GM12872 (cell line): ENCODE measurements around the gene PRDM11.

Experiments
- TF ChIP-seq, protein P1 (sequence below): IDR thresholded peaks from 3 replicates; pipeline ENCODE4 v1.5.1; 2011; ENCODE audit warnings: low read depth, mild to moderate bottlenecking, low read length, moderate library complexity; ENCODE audit not compliant: insufficient read depth

PRDM11 gene

DNA sequence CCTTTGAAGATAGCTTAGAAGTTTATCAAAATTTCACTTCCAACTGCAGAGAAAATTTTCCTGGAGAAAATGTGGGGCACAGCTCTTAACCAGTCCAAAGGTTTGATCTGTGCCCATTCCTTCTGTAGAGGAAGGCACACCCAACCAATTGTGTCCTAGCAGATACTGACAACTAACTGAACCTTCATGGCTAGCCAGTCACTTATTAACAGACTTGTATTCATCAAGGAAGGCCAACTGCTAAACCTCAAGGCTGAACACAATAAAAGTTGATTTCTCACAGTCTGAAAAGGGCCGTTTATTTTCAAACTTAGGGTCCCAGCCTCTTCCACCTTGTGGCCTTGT lies 120.2 kb downstream of the PRDM11 start:
- TF ChIP-seq, protein P1, sequence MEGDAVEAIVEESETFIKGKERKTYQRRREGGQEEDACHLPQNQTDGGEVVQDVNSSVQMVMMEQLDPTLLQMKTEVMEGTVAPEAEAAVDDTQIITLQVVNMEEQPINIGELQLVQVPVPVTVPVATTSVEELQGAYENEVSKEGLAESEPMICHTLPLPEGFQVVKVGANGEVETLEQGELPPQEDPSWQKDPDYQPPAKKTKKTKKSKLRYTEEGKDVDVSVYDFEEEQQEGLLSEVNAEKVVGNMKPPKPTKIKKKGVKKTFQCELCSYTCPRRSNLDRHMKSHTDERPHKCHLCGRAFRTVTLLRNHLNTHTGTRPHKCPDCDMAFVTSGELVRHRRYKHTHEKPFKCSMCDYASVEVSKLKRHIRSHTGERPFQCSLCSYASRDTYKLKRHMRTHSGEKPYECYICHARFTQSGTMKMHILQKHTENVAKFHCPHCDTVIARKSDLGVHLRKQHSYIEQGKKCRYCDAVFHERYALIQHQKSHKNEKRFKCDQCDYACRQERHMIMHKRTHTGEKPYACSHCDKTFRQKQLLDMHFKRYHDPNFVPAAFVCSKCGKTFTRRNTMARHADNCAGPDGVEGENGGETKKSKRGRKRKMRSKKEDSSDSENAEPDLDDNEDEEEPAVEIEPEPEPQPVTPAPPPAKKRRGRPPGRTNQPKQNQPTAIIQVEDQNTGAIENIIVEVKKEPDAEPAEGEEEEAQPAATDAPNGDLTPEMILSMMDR: no peak

- TF ChIP-seq, protein P1: peak; percentile 67
Observed at GRCh38 chr11:45267052-45267451, 120.6 kb downstream of the PRDM11 start.

DNA sequence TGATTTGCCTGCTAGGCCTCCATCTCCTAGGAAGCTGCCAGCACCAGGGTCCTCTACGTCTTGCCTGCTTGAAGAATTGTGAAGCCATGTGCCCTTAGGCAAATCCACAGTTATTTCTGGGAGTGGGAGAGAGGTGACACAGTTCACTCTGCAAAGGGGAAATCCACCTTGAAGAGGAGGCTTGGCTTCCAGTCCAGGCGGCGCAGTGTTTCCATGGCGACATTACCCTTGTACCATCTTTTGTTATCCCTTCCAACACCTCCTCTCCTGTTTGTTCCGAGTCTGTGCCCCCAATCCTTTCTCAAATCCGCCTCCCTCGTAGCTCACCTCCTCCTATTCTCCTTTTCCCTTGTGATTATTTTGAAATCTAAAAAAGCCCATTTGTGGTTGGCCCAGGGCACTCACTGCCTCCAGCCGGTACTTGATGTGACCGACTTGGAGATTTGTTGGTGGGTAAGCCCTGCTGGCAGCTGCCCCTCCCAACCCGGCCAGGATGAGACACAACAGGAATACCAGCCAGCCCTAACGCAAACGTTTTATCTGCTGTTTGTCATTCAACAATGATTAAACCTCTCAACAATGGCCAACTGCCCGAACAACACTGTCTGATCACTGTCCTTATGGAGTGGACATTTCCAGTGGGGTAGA lies 121.3 kb downstream of the PRDM11 start:
- TF ChIP-seq, protein P1: no peak

GRCh38 chr11:45269678-45270077 lies 123.2 kb downstream of the PRDM11 start:
- TF ChIP-seq, protein P1: no peak

- TF ChIP-seq, protein P1: no peak
Observed at GRCh38 chr11:45270946-45271716, 124.7 kb downstream of the PRDM11 start.

DNA sequence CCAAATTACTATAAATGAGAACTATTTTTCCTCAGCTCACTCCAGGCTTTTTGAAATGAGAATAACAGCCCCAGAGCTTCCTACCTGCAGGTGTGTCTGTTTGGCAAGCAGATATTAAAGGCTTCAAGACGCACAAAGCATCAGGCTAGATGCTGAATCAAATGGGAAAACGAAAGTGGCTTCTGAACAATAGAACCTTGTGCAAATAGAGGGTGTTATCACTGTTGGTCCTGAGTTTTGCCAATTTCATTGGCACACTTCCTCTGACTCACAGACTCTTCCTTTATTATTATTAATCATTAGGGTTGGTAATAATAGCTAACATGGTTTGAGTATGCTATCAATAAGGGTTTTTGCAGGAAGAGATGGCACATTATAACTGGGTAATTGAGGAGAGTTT lies 126.3 kb downstream of the PRDM11 start:
- TF ChIP-seq, protein P1: no peak

- TF ChIP-seq, protein P1: no peak
Observed at GRCh38 chr11:45273509-45273908, 127.1 kb downstream of the PRDM11 start.
